Measurements from ENCODE around the gene ATG16L2.
"Not testable (repeated sequence)": the region's sequence is repeated elsewhere in the genome, so short reads cannot be mapped to it uniquely, and the experiment has no call there.

ATG16L2 gene

DNA sequence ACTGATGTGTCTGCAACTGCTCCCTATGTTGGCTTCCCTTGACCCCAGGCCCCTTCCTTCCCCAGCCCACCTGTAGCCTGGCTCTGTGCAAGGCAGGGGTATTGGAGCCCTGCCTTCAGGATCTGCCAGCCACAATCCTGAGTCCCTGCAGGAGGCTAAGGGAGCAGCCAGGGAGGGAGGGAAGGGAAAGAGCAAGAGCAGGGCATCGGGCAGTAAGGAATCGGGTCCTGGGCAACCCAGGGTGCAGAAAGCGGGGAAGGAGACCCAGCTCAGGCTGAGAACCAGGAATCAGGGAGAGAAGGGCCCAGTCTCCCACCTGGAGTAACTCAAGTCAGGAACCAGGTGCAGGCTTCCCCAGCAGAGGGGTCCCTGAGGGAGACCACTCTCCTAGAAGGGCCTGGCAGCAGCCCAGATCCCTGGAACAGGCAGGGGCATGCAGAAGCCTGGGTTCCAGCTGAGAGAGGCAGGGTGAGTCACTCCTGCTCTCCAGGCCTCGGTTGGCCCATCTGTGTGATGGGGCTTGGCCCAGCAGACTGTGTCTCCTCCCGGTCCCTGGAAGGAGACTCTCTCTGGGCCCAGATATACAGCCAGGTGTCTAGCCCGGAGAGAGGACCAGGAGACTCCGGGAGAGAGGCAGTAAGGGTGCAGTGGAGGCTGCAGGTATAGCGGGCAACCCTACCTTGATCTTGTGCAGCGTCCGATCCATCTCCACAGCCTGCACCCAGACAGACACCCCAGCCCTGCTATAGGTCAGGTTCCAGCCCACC, 33.7 kb upstream of the ATG16L2 start:
- no peak for DNase-seq

DNA sequence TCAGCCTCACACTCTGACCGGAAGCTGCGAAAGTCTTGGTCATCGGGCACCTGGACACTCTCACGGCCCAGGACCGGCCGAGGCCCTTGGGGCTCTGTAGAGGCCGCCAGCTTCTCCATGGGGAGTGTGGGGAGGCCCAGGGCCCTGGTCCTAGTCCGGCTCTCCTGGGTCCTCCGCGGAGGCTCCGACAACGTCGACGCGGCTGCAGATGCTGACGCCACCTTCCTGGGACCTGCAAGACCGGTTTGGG, 33.2 kb upstream of the ATG16L2 start:
- DNase-seq: no peak

DNA sequence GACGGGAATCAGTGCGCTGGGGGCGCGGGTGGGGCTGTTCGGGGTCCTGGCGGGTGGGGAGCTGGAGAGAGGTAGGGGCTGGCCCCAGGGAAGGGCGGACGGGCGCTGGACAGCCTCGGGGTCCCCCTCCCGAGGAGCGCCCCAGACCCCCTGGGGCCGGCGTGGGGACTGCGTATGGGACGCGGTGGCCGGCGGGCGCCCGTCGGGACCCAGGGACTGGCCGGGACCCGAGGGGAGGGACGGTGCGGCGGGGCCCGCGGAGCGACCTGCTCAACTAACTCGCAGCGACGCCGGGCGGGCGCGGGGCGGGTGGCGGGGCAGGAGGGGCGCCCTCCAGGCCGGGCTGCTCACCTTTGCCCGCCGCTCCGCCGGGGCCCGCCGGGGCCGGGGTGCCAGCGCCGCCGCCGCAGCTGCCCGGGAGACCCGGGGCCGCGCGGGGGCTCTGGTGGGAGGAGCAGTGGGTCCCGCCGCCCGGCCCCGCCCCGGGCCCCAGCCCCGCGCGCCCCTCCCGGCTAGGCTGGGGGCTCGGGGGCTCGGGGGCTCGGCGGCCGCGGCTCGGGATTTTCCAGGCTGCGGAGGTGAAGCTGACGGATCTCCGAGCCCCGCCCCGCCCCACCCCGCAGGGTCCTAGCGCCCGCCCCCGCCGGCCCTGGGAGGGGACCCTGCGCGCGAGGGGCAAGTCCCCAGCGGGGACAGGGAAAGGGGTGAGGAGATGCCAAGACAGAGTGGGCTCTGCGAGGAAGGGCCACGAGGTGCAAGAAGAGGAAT, 32.7 kb upstream of the ATG16L2 start:
- peak; percentile 59 for DNase-seq

DNA sequence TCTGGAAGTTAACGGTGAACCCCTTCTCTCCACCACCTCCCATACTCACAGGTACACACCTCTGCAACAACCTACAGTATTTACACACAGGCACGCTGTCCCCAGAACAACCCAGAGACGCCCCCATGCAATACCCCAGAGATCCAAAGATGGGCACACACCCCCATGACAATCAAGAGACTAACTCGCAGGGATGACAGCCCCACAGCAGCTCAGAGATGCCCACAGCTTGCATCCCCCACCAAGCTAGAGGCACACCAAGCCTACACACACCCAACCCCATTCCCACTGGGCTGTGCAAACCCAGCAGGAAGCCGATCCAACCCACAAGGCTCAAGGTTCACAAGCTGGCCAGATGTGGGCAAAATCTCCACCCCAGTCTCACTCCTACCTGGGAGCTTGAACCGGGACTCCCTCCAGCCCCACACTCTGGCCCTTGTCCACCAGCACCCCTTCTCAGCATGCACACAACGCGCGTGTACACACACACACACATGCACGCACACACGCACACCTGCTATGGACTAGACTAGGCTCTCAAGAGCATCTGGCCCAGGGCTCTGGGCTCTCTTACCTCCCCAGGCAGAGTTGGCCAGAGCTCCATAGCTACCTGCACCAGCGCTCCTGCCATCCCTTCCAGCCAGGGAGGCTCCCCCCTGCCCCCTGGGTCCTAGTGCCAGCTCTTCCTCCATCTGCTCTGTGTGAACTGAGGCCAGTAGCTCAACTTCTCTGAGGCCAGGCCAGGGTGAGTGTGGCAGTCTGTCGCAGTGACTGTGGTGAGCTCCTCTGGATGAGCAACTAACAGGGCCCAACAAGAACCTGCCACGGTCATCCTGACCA, 31.9 kb upstream of the ATG16L2 start:
- DNase-seq: no peak

DNA sequence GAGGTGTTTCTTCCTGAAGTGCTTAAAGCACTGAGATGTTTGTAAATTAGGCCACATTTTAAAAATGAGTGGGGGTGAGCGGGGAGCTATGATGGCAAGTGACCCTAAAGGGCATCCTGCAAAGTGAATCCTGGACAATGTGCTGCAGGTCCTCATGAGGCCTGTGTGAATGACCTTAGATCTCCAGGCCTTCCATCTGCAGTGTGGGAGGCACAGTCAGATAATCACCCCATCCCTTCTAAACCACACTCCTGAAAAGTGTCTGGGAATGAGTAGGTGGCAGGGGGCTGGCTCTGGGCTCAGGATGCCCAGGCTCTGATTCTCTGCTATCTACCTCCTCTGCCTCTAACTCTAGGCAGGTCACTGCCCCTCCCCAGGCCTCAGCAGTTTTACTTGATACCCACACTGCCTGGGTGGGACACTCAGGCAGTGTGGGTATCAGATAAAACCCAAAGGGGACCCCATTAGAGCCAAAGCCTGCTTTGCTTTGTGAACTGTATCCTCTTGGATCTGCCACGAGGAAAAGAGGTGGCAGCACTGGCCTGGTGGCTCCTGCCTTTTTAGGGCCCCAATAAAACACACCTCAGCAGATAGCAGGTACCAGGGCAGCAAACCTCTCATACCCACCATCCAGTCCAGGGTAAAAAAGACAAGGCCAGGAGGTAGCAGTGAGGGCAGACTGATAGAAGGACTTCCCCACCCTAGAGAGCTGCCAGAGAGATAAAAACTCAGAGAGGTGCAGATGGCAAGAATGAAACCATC, 30.9 kb upstream of the ATG16L2 start:
- DNase-seq: no peak

DNA sequence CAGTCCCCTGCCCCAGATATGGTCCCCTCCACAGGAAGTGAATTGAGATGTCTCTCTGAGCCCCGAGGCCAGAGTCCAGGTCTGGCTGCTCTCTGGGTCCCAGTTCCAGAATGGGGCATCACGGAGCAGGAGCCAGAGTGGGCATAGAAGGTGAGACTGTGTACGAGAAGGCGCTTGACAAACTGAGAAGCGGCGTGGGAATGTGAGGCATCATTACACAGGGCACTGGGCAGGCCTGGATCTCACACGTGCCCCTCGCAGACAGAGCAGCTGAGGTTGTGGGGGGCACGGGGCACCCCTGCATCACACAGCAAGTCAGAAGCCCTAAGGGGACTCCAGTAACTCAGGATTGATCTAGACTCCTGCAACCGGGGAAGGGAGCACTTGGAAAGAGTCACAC, 29.5 kb upstream of the ATG16L2 start:
- DNase-seq: no peak

DNA sequence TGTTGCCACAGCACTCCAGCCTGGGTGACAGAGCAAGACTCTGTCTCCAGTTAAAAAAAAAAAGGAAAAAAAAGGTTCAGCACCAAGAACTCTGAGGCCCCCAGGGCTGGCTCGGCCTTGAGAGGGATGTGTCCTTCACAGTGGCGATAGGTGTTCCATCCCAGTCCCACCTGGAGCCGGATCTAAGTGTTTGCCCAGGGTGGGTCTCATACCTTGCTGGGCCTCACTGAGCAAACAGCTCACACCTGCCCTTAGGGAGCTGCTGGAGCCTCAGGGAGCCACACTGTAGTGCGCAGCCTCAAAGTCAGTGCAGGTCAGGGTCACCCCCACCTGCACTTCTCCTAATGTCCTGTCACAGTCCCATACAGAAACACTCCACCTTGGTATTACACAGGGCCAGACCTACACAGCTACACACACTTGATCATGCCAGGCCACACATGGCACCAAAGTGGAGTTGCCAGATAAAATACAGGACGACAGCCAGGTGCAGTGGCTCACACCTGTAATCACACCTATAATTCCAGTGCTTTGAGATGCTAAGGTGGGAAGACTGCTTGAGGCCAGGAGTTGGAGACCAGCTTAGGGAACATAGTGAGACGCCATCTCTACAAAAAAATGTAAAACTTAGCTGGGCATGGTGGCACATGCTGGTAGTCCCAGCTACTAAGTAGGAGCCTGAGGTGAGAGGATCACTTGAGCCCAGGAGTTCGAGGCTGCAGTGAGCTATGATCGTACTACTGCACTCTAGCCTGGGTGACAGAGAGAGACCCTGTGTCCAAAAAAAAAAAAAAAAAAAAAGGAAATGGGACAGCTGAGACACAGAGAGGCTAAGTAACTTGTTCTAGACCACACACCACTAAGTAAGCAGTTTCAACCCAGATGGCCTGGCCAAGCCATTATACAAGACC, 27.7 kb upstream of the ATG16L2 start:
- no peak for DNase-seq

DNA sequence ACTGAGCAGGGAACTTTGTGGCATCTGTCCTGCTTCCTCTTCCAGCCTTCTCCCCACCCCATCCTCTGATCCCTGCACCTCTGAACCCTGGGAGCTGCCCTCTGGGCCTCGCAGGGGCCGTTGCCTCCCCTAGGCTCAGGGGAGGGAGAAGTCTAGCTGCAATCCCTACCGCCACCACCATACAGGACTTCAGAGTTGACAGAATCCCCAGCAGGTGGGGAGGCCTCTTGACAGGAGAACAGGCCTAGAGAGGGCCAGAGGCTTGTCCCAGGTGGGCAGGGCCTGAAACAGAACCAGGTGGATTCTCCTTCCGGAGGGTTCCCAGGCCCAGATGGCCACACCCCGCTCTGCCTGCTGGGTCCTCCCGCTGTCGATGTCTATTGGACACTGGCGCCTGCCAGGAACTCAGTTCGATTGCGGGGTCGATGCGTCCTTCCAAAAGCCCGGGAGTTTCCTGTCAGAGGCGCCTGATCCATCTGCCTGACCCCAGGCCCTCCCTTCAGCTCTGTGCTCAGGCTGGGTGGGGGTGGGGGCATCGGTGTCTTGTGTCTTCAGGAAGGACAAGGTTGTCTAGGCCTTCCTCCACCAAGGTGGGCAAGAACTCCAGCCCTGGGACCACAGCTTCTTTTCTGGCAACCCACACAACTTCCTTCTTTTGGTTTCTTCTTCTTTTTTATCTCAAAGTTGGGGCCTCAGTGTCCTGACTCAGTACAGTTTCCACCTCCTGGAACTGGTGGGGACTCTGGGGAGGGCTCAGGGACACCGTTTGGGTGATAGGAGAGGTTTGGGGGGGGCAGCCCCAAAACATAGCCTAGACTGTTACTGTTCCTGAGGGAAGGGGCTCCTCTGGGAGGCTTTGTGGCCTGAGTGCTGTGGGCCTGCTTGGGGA, 26.8 kb upstream of the ATG16L2 start:
- no peak for DNase-seq

DNA sequence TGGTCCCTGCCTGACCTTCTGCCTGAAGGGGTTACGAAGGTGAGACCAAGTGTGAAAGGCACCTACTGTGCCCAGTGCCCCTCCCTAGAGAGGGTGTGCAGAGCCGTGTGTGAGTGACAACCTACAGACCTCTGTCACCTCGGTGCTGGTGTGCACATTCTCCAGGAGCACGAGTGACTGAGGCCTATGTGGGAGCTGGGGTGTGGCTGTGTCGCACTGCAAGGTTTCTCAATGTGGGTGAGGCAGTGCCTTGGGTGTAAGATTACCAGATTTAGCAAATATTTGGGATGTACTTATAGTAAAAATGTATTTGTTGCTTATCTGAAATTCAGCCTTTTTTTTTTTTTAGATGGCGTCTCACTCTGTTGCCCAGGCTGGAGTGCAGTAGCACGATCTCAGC, 26.0 kb upstream of the ATG16L2 start:
- DNase-seq: no peak

DNA sequence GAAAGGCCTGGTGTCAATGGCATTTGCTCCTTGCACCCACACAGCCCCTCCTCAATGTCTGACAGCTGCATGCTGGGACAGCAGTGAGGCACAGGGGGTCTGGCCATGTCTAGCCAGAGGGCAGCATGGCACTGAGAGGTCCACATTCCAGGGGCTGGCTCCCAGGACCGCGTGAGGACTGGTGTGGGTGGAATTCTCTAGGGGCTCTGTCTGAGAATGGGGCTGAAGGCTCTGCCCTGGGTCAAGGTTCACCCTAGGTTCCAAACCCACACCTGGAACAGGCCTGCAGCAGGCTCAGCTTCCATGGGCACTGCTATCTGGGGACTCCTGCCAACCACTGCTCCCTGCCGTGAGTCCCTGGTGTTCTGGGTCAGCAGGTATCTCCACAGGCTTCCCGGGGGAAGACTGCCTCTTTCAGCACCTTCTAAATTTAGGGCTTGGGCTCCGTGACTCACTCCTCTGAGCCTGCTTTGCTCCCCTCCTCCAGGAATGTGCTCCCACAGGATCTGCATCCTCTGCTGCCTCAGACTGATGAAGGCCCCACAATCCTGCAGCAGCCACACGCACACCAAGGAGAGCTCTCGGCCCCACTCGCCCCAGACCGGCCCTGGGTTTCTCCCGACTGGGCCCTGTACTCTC, 24.6 kb upstream of the ATG16L2 start:
- no peak for DNase-seq

DNA sequence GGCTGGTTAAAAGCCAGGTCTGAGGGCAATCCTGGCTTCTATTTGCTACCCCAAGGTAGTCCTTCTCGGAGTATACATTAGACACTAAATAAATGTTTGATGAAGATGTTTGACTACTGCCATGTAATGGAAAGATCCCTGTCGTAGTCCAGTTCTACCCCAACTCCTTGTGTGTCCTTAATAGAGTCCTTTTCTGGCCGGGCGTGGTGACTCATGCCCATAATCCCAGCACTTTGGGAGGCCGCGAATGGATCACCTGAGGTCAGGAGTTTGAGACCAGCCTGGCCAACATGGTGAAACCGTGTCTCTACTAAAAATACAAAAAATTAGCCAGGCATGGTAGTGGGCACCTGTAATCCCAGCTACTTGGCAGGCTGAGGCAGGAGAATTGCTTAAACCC, 23.0 kb upstream of the ATG16L2 start:
- DNase-seq: not testable (repeated sequence)

DNA sequence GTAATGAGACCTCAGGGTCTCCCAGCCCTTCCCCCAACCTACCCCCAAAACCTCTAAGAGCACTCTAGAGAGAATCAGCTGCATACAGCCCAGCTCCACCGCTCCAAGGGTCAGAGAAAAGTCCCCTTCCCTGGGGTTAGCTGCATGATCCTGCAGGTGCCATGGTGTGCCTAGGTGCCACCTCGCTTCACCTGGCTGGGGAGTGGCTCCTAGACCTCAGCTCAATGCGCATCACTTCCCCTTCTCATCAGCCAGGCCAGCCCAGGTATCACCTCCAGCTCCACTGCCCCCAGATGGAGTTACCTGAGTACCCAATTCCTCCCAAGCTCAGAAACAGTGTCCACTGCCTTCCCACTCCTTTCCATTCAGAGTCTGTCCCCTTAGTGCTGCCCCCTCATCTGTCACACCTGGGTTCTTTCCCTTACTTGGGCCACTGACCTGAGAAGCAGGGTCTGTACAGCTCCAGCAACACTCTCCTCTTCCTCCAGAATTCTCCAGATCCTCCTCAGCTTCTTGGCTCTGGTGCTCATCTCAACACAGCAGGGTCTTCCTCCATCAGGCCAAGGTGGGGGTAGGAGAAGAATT, 21.7 kb upstream of the ATG16L2 start:
- no peak for DNase-seq

DNA sequence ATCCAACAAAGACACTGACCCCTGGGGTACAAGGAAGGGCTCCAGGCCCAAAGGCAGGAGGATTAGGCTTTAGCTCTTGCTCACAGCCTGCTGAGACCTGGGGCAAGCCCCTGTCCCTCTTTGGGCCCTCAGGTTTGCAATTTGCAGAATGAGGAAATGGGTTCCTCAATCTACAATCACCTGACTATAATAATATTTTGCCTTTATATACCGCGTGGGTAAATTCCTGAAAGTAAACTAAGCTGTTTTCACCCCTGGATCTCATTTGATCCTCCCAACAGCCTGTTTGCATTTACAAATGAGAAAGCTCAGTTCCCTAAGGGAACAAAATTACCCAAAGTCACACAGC, 21.2 kb upstream of the ATG16L2 start:
- DNase-seq: no peak

DNA sequence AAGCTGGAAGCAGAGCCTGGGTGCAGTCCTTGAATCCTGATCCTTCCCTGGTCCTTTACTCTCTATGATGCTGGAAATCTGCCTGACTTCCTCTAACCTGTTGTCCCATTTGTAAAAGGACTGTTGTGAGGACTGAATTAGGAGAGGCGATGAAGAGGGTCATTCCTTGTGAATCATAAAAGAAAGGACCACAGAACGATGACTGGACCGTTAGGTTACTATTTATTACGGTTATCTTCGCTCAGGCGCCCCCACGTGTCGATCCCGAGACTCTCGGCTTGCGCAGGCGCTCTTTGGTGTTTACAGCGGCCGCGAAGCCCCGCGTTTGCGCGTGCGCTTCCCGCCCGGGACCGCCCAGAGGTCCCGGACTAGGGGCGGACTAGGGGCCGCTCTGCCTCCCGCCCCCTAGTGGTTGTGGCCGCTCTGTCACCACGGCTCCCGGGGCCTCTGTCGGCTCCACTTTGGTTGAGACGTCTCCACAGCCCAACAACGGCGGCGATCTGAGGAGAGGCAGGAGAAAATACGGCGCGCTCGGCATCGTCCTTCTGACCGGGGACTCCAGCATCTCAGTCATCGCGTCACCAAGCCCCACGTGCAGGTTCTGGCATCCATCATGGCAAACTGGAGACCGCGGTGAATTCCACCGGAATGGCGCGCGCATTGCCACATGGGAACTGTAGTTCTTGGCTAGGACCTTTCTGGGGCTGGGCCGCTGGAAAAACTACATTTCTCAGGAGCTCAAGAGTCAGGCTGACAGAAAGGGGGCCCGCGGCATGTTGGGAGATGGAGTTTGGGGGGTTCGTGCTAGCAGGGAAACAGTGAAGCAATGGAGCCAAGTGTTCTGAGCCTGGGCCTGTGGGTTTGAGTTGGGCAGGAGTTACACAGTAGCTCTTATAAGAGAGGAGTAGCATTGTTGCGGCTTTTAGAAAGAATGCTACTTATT, 20.5 kb upstream of the ATG16L2 start, which contains the start of gene STARD10:
TSS of gene STARD10 (minus strand) at position 623 of the 943 bp plus-strand sequence. CDS start 12,866 bp downstream, outside the sequence.
- peak; percentile 95 to 96 for DNase-seq

DNA sequence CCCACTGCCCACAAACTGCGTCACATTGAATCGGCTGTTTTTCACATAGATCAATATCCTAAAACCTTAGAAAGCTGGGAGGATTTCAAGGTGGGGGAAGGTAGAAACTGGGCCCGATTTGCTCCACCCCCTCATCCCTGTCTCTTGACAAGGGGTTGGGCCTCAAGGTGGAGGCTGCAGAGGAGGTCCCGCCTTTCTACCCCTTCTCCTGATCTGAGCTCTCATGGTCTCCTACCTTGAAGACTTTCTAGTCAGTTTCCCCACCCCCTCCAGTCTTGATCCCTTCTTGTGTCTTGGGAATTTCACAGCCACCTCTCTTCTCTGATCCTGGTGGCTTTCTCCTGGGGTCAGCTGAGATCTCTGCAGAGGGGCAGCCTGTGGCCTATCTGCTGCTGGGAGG, 15.8 kb upstream of the ATG16L2 start:
- no peak for DNase-seq

DNA sequence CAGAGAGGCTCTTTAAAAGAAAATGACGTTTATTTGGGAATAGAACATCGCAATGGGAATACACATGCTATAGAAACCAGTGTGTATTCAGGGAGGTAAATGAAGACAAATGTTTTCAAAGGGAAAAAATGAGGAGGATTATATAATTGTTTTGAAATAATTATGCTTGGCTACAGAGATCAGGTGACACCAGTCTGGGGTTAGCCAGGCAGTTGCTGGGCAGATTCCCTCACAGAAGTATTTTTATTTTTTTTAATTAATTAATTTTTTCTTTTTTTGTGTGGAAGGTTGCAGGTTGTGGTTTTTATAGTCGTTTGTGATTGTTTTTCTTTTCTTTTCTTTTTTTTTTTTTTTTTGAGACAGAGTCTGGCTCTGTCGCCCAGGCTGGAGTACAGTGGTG, 14.8 kb upstream of the ATG16L2 start:
- DNase-seq: no peak

DNA sequence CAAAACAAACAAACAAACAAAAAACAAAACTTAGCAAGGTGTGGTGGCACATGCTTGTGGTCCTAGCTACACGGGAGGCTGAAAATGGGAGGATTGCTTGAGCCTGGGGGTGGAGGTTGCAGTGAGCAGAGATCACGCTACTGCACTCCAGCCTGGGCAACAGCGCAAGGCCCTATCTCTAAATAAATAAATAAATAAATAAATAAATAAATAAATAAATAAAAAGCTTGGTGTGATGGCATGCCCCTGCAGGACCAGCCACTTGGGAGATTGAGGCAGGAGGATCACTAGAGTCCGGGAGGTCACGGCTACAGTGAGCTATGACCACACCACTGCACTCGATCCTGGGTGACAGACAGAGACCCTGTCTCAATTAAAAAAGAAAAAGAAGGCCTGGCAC, 11.4 kb upstream of the ATG16L2 start:
- DNase-seq: no peak

DNA sequence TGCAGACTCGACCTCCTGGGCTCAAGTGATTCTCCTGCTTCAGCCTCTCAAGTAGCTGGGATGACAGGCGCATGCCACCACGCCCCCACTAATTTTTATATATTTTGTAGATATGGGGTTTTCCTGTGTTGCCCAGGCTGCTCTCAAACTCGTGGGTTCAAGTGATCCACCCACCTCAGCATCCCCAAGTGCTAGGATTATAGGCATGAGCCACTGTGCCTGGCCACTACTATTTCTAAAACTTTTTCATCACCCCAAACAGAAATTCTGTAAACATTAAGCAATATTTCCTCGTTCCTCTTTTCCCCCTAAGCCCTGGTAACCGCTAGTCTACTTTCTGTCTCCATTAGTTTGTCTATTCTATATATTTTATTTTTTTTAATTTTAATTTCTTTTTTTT, 9.0 kb upstream of the ATG16L2 start:
- DNase-seq: no peak

DNA sequence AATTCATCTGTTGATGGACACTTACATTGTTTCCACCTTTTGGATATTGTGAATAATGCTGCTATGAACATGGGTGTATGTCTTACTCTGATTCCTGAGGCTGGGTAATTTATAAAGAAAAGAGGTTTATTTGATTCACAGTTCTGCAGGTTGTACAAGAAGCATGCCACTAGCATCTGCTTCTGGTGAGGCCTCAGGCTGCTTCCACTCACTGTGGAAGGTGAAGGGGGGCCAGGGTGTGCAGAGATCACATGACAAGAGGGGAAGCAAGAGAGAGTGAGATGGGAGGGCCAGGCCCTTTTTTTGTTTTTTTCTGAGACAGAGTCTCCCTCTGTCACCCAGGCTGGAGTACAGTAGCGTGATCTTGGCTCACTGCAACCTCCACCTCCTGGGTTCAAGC, 7.8 kb upstream of the ATG16L2 start:
- not testable (repeated sequence) for DNase-seq
